Eye (tissue), 1 donor: ENCODE measurements around the gene WDR44.
A peak's percentile ranks its signal among the peaks of the same experiment; 100 is the strongest.
"Not testable (repeated sequence)": the region's sequence is repeated elsewhere in the genome, so short reads cannot be mapped to it uniquely, and the experiment has no call there.

Experiments used
- DNase-seq: peaks from one replicate; pipeline ENCODE4 v3.0.0-alpha.2; 2015

Gene WDR44

GRCh38 chrX:118486693-118487092 is 140.8 kb downstream of the WDR44 start:
- not testable (repeated sequence) for DNase-seq

GRCh38 chrX:118493016-118493415 is 147.1 kb downstream of the WDR44 start:
- DNase-seq = no peak

GRCh38 chrX:118493653-118494297 is 147.9 kb downstream of the WDR44 start:
- DNase-seq = no peak

- DNase-seq = peak; percentile 88
These were observed 149.4 kb downstream of the WDR44 start, which contains the start of gene DOCK11 for GRCh38 chrX:118495061-118495921. DOCK11 (plus strand) TSS chrX:118495815; CDS start chrX:118495972, 157 bp downstream.

GRCh38 chrX:118495958-118496762 is 150.3 kb downstream of the WDR44 start:
- peak; percentile 61 for DNase-seq

GRCh38 chrX:118496763-118497079 is 150.8 kb downstream of the WDR44 start:
- DNase-seq = peak; percentile 24

- DNase-seq = no peak
These were observed 151.4 kb downstream of the WDR44 start for GRCh38 chrX:118497180-118497818.

- DNase-seq = peak; percentile 4
These were observed 152.4 kb downstream of the WDR44 start for GRCh38 chrX:118498351-118498750.

- DNase-seq = no peak
These were observed 152.8 kb downstream of the WDR44 start for GRCh38 chrX:118498755-118499154.

GRCh38 chrX:118499295-118499694 is 153.4 kb downstream of the WDR44 start:
- DNase-seq = peak; percentile 47
